Activated T-cell treated with anti-CD3 and anti-CD28 coated beads, Interleukin-2, amount 50 U/mL, for 72 hours (primary cell): ENCODE results near the gene ZNF331. TPM values are rescaled to one million over a fixed set of nuclear protein-coding genes. Genes with fewer than 3 reads are reported as not detected.
"Not testable (repeated sequence)": the region's sequence is repeated elsewhere in the genome, so short reads cannot be mapped to it uniquely, and the experiment has no call there.

Experiments used
- ATAC-seq, 2 donors: fragments of 150-1000 bp; cut with Tn5 transposase; replicated peaks in 1 of 2; 2 replicates each; pipeline ENCODE4 v1.10.0; 2021; ENCODE audit warnings: moderate library complexity in 2 of 2, mild to moderate bottlenecking in 1 of 2
- DNase-seq, 2 donors: peaks; one replicate each; pipeline ENCODE4 v3.0.0; 2021 to 2022; ENCODE audit warnings: mixed read lengths in 1 of 2
- H3K27ac Mint-ChIP-seq: one replicate; pipeline ENCODE4 v1.8.0; 2022; ENCODE audit warnings: mild to moderate bottlenecking, moderate library complexity, mixed read lengths
- H3K27me3 Mint-ChIP-seq: one replicate; pipeline ENCODE4 v1.8.0; 2022; ENCODE audit warnings: low read depth, mixed read lengths
- H3K36me3 Mint-ChIP-seq, 2 donors: one replicate each; pipeline ENCODE4 v1.8.0; 2022; ENCODE audit warnings: mixed read lengths in 2 of 2, mild to moderate bottlenecking in 1 of 2; ENCODE audit not compliant: insufficient read depth in 2 of 2
- H3K4me1 Mint-ChIP-seq: one replicate; pipeline ENCODE4 v1.8.0; 2022; ENCODE audit warnings: low read depth, mixed read lengths
- H3K4me3 Mint-ChIP-seq, 2 donors: one replicate each; pipeline ENCODE4 v1.8.0; 2022; ENCODE audit warnings: mild to moderate bottlenecking in 2 of 2, mixed read lengths in 2 of 2, moderate library complexity in 2 of 2
- H3K9me3 Mint-ChIP-seq, 2 donors: one replicate each; pipeline ENCODE4 v1.8.0; 2022; ENCODE audit warnings: mixed read lengths in 2 of 2
- total RNA-seq, 2 donors: library from RNA; stranded (reverse); gene quantifications; one replicate each; pipeline ENCODE4 v1.2.3, GENCODE V29; 2022

The ZNF331 gene
- total RNA-seq, 2 donors from 2014 or later: 63.7 to 71.4 TPM

DNA sequence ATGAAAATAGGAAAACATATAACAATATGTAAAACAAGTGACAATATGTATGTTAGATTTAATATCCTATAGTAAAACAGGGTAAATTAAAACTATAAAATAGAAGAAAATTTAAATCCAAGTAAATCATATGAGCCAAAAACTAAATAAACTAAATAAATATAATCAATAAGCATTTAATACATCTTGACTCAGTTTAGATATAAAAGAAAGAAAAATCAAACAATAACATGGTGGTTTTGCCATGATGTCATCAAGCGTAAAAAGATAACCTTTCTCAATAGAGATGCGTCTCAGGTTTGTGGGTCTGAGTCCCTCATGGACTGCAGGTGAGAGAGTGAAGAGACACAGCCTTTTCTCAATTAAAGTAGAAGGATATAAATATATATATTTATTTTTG lies 26.6 kb upstream of the ZNF331 start:
- ATAC-seq: no peak
- Mint-ChIP-seq H3K27me3 (peaks cover 10% of the 10 kb centered on the region), H3K27ac (no peak overlapping the region), H3K4me3 (no peak overlapping the region), H3K9me3 (peaks cover 0 to 3% of the 10 kb centered on the region in 2 donors), H3K4me1 (peaks cover 5% of the 10 kb centered on the region), H3K36me3 (peaks cover 1% of the 10 kb centered on the region in 2 donors)
- no peak for DNase-seq

DNA sequence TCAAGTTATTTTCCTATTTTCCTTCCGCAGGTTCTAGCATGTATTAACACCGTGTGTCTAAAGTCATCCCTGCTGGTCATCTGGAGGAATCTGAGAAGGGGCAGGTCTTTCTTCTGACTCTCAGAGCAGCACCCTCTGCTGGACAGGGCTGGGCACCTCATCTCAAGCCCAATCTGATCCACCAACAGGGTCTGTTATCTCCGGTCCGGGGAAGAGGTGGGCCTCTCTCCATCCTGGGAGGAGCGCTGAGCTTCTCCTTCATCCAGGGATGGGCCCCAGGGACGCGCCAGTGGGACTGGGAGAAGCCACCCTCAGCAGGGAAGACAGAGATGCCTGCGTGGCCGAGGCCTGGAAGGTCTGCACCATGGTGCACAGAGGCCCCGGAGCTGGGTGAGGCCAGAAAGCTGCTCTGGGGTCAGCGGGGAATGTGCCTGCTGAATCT lies 26.0 kb upstream of the ZNF331 start:
- Mint-ChIP-seq H3K36me3 (no peaks in the 10 kb centered on the region), H3K4me1 (peaks cover 5% of the 10 kb centered on the region), H3K27ac (no peak overlapping the region), H3K4me3 (no peak overlapping the region), H3K27me3 (peaks cover 10% of the 10 kb centered on the region), H3K9me3 (no peaks in the 10 kb centered on the region)
- ATAC-seq (peak; percentile 70 to 79), DNase-seq (peak; percentile 54 to 59)

DNA sequence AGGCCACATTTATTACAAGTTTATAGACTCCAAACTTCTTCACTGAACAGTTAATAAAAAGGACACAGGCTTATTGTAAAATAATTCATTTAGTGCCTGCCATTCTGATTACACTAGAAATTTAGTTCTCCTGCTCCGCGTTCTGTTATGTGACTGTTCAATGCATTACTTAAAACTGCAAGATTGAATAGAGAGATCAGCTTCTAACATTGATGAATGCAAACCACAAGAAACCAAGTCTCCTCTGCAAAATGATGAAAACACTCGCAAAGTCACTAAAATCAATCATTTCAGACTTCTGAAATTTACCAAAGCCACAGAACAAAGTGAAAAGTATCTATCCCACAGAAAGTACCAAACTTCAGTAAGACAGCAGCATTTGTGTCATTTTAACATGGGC lies 22.9 kb upstream of the ZNF331 start:
- H3K4me3 Mint-ChIP-seq, DNase-seq, H3K27me3 Mint-ChIP-seq, H3K27ac Mint-ChIP-seq, H3K9me3 Mint-ChIP-seq, H3K36me3 Mint-ChIP-seq: not testable (repeated sequence)
- peak; percentile 63 to 73 for ATAC-seq
- H3K4me1 Mint-ChIP-seq: peaks cover 13% of the 10 kb centered on the region

DNA sequence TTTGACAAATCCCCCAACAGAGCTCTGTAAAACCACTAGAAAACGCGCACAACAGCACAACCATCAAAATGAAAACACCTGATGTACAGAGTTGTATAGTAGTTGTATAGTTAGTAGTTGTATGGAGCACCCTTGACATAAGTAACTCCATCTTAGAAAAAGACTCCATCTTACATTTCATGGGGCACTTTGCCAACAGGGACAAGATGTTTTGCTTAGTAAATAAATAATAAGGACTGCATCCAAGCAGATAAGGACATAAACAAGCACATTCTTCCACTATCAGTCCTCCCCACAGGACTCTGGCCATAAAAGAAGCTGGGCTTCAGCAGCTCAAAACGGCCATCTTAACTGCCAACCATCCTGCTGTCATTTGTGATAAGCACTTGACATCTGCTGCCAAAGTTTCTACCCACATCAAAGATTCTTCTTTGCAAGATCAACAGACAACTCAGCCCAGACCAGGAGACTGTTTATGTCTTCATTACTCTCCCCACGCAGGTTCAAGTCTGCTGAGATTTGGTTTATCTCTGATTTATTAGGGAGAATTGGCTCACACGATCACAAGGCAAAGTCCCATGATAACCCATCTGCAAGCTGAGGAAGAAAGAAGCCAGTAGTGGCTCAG lies 20.7 kb upstream of the ZNF331 start:
- H3K36me3 Mint-ChIP-seq: peaks cover 13 to 18% of the 10 kb centered on the region in 2 donors

DNA sequence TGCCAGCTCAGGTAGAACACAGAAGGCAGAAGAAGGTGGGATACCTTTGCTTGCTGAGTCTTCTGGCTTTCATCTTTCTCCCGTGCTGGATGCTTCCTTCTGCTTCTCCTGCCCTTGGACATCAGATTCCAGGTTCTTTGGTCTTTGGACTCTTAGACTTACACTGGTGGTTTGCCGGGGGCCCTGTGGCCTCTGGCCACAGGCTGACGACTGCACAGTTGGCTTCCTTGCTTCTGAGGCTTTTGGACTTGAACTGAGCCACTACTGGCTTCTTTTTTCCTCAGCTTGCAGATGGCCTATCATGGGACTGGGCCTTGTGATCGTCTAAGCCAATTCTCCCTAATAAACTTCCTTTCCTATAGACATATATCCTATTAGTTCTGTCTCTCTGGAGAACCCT lies 19.8 kb upstream of the ZNF331 start:
- Mint-ChIP-seq H3K4me1 (peaks cover 35% of the 10 kb centered on the region), H3K4me3 (no peak overlapping the region), H3K36me3 (peaks cover 13 to 22% of the 10 kb centered on the region in 2 donors), H3K27ac (no peak overlapping the region), H3K27me3 (no peaks in the 10 kb centered on the region), H3K9me3 (peaks cover 4 to 6% of the 10 kb centered on the region in 2 donors)
- ATAC-seq: no peak
- DNase-seq: no peak

More for the DNA sequence above, 20.7 kb upstream of the ZNF331 start:
- Mint-ChIP-seq H3K27me3 (no peaks in the 10 kb centered on the region), H3K9me3 (peaks cover 4 to 6% of the 10 kb centered on the region in 2 donors), H3K4me3 (no peak overlapping the region), H3K27ac (no peak overlapping the region), H3K4me1 (peaks cover 31% of the 10 kb centered on the region)
- DNase-seq (no peak), ATAC-seq (no peak)

DNA sequence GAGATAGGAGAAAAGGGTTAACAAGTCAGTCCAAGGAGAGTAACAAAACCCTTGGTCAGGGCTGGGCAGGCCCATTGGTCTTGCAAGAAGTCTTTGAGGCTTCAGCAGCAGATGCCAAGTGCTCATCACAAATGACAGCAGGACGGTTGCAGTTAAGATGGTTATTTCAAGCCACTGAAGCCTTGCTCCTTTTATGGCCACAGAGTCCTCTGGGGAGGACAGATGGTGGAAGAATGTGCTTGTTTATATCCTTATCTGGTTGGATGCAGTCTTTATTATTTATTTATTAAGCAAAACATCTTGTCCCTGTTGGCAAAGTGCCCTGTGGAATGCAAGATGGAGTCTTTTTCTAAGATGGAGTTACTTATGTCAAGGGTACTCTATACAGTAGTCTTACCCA lies 19.2 kb upstream of the ZNF331 start:
- Mint-ChIP-seq H3K27me3 (no peaks in the 10 kb centered on the region), H3K9me3 (peaks cover 4 to 6% of the 10 kb centered on the region in 2 donors), H3K4me1 (peaks cover 35% of the 10 kb centered on the region), H3K4me3 (no peak overlapping the region), H3K27ac (no peak overlapping the region), H3K36me3 (peaks cover 13 to 28% of the 10 kb centered on the region in 2 donors)
- DNase-seq (no peak), ATAC-seq (no peak)

DNA sequence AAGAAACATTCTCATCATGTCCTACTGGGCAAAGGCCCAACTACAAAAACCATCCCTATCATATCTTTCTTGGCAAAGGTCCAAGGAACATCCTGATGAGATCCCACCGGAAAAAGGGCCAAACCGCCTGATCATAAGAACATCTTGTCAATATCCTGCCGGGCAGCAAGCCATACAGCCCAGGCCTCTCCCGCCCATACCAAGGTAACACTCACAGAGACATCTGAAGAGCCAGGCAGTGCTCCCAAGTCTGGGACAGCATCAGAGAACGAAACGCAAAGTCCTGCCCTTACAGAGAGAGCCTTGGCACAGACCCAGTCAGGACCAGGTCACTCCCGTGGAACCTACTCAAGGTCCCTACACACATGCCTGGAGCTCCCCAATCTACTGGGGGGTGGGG lies 18.5 kb upstream of the ZNF331 start:
- peaks cover 16 to 34% of the 10 kb centered on the region in 2 donors for H3K36me3 Mint-ChIP-seq
- DNase-seq (no peak), ATAC-seq (no peak)
- H3K4me1 Mint-ChIP-seq: peaks cover 35% of the 10 kb centered on the region
- H3K9me3 Mint-ChIP-seq: peaks cover 7% of the 10 kb centered on the region in 2 donors
- no peak overlapping the region for H3K27ac Mint-ChIP-seq
- H3K27me3 Mint-ChIP-seq: no peaks in the 10 kb centered on the region
- H3K4me3 Mint-ChIP-seq: peak overlapping the region; percentile 17 to 38

DNA sequence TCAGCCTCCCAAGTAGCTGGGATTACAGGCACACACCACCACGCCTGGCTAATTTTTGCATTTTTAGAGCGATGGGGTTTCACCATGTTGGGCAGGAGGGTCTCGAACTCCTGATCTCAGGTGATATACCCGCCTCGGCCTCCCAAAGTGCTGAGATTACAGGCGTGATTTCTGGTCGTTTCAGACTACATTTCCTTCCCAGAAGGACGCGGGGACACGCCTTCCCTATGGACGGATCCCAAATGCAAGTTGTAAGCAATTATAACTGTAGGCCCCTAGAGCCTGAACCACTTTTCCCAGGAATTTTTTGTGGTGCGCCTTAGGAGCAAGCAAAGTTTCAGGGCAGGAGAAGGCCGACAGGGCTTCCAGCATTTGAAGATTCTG lies 17.8 kb upstream of the ZNF331 start:
- Mint-ChIP-seq H3K36me3 (peaks cover 16 to 36% of the 10 kb centered on the region in 2 donors), H3K9me3 (peaks cover 7 to 8% of the 10 kb centered on the region in 2 donors), H3K4me1 (peaks cover 30% of the 10 kb centered on the region), H3K4me3 (peak overlapping the region; percentile 99 to 100), H3K27ac (peak overlapping the region; percentile 94), H3K27me3 (no peaks in the 10 kb centered on the region)
- no peak for ATAC-seq
- no peak for DNase-seq

DNA sequence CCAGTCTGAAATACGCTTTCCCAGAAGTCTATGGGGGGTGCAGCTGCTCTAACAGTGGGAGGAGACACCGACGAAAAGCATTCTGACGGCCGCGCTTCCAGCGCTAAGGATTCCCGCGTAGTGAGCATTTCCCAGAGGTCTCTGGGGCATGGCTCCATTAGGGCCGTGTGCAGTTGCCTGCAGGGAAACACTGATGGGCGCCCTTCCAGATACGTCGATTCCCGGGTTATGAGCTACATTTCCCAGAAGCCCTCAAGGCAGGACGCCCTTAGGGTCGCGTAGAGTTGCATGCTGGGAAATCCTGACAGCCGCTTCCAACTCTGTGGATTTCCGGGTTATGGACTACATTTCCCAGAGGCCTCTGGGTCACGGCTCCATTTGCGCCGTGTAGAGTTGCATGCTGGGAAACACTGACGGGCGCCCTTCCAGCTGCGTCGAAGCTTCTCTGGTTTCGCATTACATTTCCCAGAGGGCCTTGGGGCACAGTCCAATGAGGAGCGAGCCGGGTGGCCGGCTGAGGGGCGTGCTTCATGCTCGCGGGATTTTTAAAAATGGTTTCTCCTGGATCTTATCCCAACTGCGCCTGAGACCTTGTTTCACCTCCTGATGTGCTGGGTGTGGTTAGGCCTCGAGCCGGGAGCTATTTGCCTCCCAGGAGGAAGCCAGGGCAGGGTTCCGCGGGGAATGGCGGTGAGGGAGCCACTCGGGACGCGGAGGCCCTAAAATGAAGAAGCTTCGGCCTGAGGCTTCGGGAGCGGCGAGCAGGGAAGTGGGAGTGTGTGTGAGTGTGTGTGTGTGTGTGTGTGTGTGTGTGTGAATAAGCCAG lies 17.2 kb upstream of the ZNF331 start:
- Mint-ChIP-seq H3K9me3 (peaks cover 7 to 12% of the 10 kb centered on the region in 2 donors), H3K36me3 (peaks cover 19 to 42% of the 10 kb centered on the region in 2 donors), H3K27ac (peak overlapping the region; percentile 94), H3K27me3 (no peaks in the 10 kb centered on the region), H3K4me1 (peaks cover 30% of the 10 kb centered on the region), H3K4me3 (peak overlapping the region; percentile 99 to 100)
- peak; percentile 85 to 88 for DNase-seq
- peak; percentile 99 for ATAC-seq

DNA sequence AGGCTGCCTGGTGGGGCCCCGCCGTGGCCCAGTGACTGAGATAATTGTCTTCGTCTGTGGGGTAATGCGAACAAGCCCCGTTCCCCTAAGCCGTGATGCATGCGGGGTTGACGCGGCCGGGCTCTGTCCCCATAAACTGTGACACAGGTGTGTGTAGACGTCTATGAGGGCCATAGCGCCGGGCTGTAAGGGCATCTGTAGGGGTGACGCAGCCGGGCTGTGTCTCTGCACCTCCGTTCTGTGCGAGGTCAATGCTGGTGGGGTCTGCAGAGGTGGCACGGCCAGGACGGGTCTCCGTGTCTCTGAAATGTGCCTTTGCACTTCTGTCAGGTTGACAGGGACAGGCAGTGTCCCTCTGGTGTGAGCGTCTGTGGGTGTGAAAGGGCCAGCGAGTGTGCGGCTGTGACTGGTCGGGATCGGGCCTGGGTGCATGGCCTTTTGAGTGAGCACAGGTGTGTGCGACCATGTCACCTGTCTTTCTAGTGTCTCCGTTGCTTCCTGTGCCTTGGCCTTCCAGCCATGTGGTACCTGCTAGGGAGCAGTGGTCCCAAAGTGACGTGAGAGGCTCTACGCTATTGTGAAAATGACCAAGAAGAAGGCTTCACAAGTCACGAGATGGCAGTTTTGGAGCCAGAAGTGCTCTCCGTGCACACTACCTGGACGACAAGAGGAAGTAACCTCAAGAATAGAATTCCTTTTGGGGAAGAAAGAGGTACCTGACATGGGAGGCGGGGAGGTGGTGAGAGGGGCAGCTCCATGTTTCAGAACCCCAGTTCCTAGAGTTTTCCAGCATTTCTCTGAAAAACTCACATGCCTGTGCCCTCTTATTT lies 16.4 kb upstream of the ZNF331 start:
- Mint-ChIP-seq H3K9me3 (peaks cover 10 to 14% of the 10 kb centered on the region in 2 donors), H3K4me1 (peaks cover 30% of the 10 kb centered on the region), H3K27me3 (no peaks in the 10 kb centered on the region), H3K4me3 (peak overlapping the region; percentile 99 to 100), H3K27ac (peak overlapping the region; percentile 94), H3K36me3 (peaks cover 22 to 48% of the 10 kb centered on the region in 2 donors)
- ATAC-seq: peak; percentile 12 to 17
- peak in 1 of 2 donors; percentile 21 for DNase-seq

DNA sequence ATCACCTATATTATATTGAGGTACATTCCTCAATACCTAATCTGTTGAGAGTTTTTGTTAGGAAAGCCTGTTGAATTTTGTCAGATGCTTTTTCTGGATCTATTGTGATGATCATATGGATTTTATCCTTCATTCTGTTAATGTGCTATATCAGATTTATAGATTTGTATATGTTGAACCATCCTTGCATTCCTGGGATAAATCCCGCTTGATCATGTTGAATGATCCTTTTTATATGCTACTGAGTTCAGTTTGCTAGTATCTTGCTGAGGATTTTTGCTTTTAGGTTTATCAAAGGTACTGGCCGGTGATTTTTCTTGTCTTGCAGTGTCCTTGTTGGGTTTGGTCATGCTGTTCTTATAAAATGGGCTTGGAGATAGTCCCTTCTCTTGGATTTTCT lies 12.0 kb upstream of the ZNF331 start:
- peaks cover 16% of the 10 kb centered on the region for H3K4me1 Mint-ChIP-seq
- DNase-seq (no peak), ATAC-seq (no peak)
- H3K4me3 Mint-ChIP-seq: no peak overlapping the region
- peaks cover 20 to 51% of the 10 kb centered on the region in 2 donors for H3K36me3 Mint-ChIP-seq
- H3K27me3 Mint-ChIP-seq: no peaks in the 10 kb centered on the region
- no peak overlapping the region for H3K27ac Mint-ChIP-seq
- peaks cover 6 to 9% of the 10 kb centered on the region in 2 donors for H3K9me3 Mint-ChIP-seq

DNA sequence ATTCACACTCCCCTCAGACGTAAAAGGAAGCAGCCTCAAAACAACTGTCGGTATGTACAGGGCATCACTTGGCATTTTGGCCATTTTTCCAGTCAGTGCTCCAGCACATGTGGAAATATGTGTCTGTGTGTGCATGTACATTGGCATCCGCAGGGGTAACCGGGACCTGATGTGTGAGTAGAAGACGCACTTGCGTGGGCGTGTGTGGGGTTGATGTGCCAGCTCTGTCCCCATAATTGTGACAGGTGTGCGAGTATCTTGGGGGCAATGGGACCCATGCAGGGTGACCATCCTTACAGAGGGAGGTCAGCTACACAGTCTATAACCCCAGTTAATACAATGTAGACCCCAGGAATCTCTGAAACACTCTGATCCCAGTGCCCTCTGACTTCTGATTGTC lies 7.3 kb upstream of the ZNF331 start:
- H3K36me3 Mint-ChIP-seq: peaks cover 14 to 26% of the 10 kb centered on the region in 2 donors
- H3K4me3 Mint-ChIP-seq: no peak overlapping the region

DNA sequence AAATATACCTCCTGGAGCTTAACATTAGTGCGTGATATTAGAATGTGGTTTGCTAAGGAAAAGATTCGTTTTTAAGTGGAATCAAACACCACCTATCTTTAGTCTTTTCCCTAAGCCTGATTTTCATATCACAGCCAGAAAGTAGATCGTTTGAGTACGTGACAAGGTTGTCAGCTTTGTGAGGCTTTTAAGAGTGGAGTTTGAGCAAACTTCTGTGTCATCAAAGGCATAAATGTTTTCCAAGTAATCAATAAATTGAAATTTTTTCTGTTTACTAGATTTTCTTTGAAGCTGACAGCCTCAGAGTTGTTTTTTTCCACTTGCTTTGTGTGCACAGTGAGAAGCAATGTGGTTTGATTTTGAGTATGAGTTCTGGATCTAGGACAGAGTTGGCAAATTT lies 6.5 kb upstream of the ZNF331 start:
- Mint-ChIP-seq H3K9me3 (peaks cover 2 to 3% of the 10 kb centered on the region in 2 donors), H3K27ac (no peak overlapping the region), H3K4me1 (peaks cover 7% of the 10 kb centered on the region), H3K27me3 (no peaks in the 10 kb centered on the region), H3K36me3 (peaks cover 11 to 23% of the 10 kb centered on the region in 2 donors), H3K4me3 (no peak overlapping the region)
- DNase-seq: no peak
- ATAC-seq: no peak

More for the DNA sequence above, 7.3 kb upstream of the ZNF331 start:
- DNase-seq (no peak), ATAC-seq (no peak)
- Mint-ChIP-seq H3K27ac (no peak overlapping the region), H3K27me3 (no peaks in the 10 kb centered on the region), H3K9me3 (peaks cover 4 to 6% of the 10 kb centered on the region in 2 donors), H3K4me1 (no peaks in the 10 kb centered on the region)
